GM10847 (cell line): ENCODE measurements around the gene CKLF.

ENCODE experiments used
- POLR2A ChIP-seq: IDR thresholded peaks from 2 replicates; pipeline ENCODE4 v1.6.1; 2011; ENCODE audit not compliant: insufficient read length; ENCODE audit errors: extremely low read depth

The CKLF gene

GRCh38 chr16:66525396-66526180 is 26.8 kb upstream of the CKLF start:
- no peak for TF ChIP-seq POLR2A

DNA sequence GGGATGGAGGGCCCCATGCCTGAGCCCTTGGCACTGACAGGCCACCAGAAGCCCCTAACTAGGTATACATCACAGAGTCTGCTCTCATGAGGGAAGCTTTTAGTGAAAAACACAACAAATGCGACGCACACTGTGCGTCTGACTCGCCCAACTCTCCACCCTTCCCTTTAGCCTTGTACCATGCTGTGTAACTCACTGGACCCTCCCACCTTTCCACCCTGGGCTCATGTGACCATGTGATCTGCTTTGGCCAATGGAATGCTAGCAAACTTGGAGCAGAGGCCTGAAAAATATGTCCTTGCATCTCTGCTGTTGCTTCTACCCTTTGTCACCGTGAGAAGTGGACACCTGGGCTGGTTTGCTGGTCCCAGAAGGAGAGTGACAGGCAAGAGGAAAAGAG is 24.1 kb upstream of the CKLF start:
- no peak for TF ChIP-seq POLR2A

DNA sequence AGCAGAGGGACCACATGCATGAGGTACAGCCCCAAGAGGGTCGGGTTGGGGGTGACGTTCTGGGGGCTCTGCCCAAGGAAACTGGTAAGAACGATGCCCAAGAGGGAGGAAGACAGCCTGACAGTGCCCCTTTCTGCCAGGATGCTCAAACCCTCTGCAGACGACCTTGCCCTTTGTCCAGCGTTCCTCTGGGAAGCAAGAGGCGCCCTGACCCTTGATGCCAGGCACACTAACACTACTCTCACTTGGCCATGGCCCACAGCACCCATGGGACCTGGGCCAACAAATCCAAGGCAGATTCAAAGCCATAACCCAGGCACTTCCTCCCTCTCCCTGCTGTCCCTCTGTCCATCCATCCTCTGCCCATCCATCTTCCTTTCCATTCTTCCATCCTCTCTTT is 22.9 kb upstream of the CKLF start:
- TF ChIP-seq POLR2A, result no peak

- TF ChIP-seq POLR2A, result no peak
Observed at GRCh38 chr16:66534376-66534799, 18.0 kb upstream of the CKLF start.

GRCh38 chr16:66536525-66536924 is 15.9 kb upstream of the CKLF start:
- no peak for TF ChIP-seq POLR2A

GRCh38 chr16:66537236-66537635 is 15.1 kb upstream of the CKLF start:
- no peak for TF ChIP-seq POLR2A

- no peak for TF ChIP-seq POLR2A
Observed at GRCh38 chr16:66538910-66539309, 13.5 kb upstream of the CKLF start.

DNA sequence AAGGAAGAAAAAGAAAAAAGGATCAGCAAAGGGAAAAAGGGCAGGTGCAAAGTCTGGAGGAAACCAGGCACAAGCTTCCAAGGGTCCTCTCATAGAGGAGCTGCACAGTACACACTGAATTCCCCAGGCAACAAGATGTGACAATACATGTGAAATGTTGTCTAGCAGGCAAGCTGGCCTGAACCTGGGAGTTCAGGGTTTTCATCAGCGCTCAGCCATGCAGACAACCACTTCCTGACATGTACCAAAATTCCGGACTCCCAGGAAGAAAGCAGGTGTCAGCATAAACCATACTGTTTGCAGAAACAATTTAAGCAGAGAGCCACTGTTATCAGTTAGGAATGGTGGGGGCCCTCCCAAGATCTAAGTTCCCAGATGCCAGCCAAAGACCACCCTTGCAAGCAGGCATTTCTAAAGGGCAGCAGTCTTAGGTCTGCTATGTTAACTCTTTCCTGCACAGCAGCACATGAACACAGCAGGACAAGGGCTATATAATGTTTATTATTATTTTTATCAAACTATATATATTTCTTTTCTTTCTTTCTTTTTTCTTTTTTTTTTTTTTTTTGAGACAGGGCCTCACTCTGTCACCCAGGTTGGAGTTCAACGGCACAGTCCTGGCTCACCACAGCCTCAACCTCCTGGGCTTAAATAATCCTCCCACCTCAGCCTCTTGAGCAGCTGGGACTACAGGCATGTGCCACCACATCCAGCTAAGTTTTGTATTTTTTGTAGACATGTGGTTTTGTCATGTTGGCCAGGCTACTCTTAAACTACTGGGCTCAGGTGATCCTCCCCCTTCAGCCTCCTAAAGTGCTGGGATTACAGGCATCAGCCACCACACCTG is 12.5 kb upstream of the CKLF start:
- no peak for TF ChIP-seq POLR2A

GRCh38 chr16:66541388-66542355 is 10.7 kb upstream of the CKLF start:
- no peak for TF ChIP-seq POLR2A

DNA sequence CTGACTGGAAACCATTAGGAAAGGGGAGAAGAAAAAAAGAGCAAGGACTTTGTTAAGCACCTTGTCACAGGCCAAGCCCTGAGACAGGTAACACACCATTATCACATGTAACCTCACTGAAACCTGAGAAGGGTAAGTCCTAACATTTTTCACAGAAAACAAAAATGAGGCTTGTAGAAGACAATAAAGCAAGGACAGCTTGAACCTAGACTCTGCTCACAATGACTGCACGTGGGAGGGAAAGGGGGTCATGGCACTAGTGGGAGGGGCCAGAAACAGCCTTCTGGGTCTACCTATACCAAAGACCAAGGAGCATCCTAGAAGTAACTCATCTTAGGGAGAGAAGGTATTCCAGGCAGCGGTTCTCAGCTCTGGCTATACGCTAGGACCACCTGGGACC is 10.0 kb upstream of the CKLF start:
- TF ChIP-seq POLR2A, result no peak

DNA sequence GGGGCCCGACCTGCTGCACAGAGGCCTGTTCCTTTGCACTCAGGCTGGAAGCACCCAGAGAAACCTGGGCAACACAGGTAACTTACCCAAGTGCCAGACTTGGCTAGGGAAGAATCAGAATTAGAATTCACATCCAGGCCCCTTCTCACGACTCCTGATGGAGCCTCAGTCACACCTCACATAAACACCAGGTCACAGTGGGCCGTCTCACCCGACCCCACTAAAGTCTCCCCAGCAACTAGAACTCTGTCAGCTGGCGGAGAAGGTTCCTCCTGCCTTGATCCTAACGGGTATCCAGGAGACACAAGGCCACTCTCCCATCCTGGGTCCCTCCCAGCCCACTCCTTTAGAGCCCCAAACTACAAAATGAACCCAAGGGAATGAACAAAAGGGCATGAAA is 8.8 kb upstream of the CKLF start:
- TF ChIP-seq POLR2A, result no peak

DNA sequence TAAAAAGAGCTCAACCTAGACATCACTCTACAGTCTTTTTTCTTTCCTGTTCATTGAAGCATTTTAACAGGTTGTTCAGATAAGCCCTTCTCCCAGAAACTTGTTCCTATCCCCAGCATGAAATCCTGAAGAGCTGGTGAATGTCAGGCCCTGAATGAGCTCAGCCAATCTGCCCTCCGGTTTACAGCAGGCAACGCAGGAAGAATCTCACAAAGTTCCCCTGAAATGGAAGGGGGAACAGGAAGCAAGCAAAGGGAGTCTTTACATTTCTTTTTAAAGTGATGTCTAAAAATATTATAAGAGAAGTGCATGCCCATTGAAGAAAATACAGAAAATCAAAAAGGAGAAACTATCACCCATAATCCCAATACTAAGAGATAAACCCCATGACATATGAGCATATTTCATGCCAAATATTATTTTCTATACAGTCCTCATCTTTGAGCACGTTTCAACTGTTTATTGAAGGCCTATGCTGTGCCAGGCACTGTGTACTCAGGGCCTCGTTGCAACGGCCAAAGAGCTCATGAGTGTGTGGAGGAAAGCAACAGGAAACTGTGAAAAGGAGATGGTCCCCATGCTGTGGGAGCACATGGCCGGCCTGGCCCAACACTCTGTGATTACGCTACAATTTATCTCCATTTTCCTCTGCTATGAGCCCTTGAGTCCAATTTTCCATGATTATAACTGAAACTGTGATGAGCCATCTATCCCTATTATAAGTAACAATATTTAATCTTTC is 8.2 kb upstream of the CKLF start:
- no peak for TF ChIP-seq POLR2A

DNA sequence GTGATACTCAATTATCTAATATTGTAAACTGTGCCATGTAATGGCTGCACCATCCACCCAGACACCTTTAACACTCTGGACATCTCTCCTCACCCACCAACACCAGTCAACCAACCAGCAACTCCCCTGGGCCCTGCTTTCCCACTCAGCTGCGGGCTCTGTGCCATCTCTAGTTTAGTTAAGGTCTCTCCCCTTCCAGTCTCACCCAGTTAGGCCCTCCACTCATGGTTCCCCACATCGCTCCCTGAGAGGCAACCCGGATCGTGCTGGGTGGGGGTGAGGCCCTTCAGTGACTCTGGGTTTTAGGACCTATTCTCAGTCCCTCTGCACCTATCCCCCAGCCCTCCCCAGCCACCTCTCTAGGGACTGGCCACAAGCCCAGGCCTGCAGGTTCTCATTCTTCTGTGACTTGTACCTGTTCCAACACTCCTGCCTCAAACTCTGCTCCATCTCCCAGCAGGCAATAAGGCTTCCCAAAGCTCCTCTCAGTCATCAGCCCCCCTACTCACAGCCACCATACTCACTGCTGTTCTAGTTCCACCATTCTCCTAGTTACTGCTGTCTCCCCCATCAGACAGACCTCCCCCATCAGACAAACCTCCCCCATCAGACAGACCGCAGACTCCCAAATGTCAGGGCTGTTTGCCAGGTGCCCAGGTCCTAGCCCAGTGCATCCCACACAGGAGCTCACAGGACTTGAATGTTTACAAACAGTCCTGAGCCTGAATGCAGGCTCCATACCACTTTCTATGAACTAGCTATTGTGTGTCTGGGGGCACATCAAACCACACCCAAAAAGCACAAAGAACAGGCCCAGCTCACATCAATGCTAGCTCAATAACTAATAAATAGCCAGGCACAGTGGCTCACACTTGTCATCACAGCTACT is 5.0 kb upstream of the CKLF start:
- TF ChIP-seq POLR2A, result no peak

GRCh38 chr16:66548068-66548467 is 4.3 kb upstream of the CKLF start:
- no peak for TF ChIP-seq POLR2A
